GM12891 (cell line): ENCODE results near the gene RAX2.
A peak's percentile ranks its signal among the peaks of the same experiment; 100 is the strongest.

ENCODE experiments used
- DNase-seq: peaks from one replicate; pipeline ENCODE4 v3.0.0; 2011; ENCODE audit warnings: low spot score; ENCODE audit not compliant: insufficient read length
- FAIRE-seq: peaks from 2 replicates; lab custom pipeline; 2011; peaks lifted over from hg19 to GRCh38; lab: Jason Lieb, UNC
- PAX5 ChIP-seq: IDR thresholded peaks from 2 replicates; pipeline ENCODE4 v1.6.1; 2011; ENCODE audit warnings: low read length, moderate library complexity, mild to moderate bottlenecking; ENCODE audit not compliant: insufficient read depth, severe bottlenecking
- POLR2A ChIP-seq: IDR thresholded peaks from 2 replicates; pipeline ENCODE4 v1.6.1; 2011; ENCODE audit warnings: low read depth, low read length, control low read depth
- POLR2AphosphoS5 ChIP-seq: IDR thresholded peaks from 2 replicates; pipeline ENCODE4 v1.6.1; 2011; ENCODE audit warnings: low read depth, low read length, control low read depth
- POU2F2 ChIP-seq: IDR thresholded peaks from 2 replicates; pipeline ENCODE4 v1.6.1; 2011; ENCODE audit warnings: low read depth, mild to moderate bottlenecking, control low read depth, low read length, moderate library complexity
- SPI1 ChIP-seq: IDR thresholded peaks from 2 replicates; pipeline ENCODE4 v1.6.1; 2011; ENCODE audit warnings: low read depth, low read length, control low read depth
- TAF1 ChIP-seq: IDR thresholded peaks from 2 replicates; pipeline ENCODE4 v1.6.1; 2011; ENCODE audit warnings: low read depth, low read length, control low read depth

The RAX2 gene

GRCh38 chr19:3801412-3802096 is 29.5 kb upstream of the RAX2 start:
- TF ChIP-seq POU2F2 (no peak), TAF1 (no peak), SPI1 (no peak), POLR2AphosphoS5 (no peak), POLR2A (no peak), PAX5 (no peak)
- FAIRE-seq (peak; percentile 85), DNase-seq (no peak)

- DNase-seq (no peak), FAIRE-seq (no peak)
- TF ChIP-seq PAX5, result no peak
- no peak for TF ChIP-seq POLR2AphosphoS5
- TF ChIP-seq POU2F2, result no peak
- no peak for TF ChIP-seq SPI1
- no peak for TF ChIP-seq TAF1
- TF ChIP-seq POLR2A, result no peak
These were observed 29.0 kb upstream of the RAX2 start for GRCh38 chr19:3800996-3801395.

GRCh38 chr19:3798137-3798536 is 26.1 kb upstream of the RAX2 start:
- DNase-seq (no peak), FAIRE-seq (no peak)
- TF ChIP-seq POLR2AphosphoS5, result no peak

- DNase-seq (no peak), FAIRE-seq (no peak)
- TF ChIP-seq POLR2AphosphoS5 (no peak), PAX5 (no peak), POU2F2 (no peak), POLR2A (no peak), TAF1 (no peak)
These were observed 24.3 kb upstream of the RAX2 start for GRCh38 chr19:3796358-3796757.

GRCh38 chr19:3793799-3794198 is 21.8 kb upstream of the RAX2 start:
- FAIRE-seq, result no peak
- TF ChIP-seq SPI1 (no peak), PAX5 (no peak), TAF1 (no peak), POLR2A (no peak), POLR2AphosphoS5 (no peak), POU2F2 (no peak)
- DNase-seq, result no peak

- TF ChIP-seq POU2F2 (no peak), POLR2A (no peak), PAX5 (no peak)
- FAIRE-seq (no peak), DNase-seq (no peak)
These were observed 20.1 kb upstream of the RAX2 start for GRCh38 chr19:3792114-3792513.

- TF ChIP-seq POLR2A (no peak), SPI1 (no peak), POLR2AphosphoS5 (no peak), POU2F2 (no peak), PAX5 (no peak), TAF1 (no peak)
- no peak for DNase-seq
- FAIRE-seq, result no peak
These were observed 18.9 kb upstream of the RAX2 start for GRCh38 chr19:3790941-3791340.

- FAIRE-seq, result no peak
- TF ChIP-seq POLR2AphosphoS5, result no peak
- no peak for DNase-seq
These were observed 18.2 kb upstream of the RAX2 start for GRCh38 chr19:3790209-3790734.

- no peak for FAIRE-seq
- TF ChIP-seq SPI1 (no peak), POLR2A (no peak), TAF1 (no peak), POU2F2 (no peak), POLR2AphosphoS5 (no peak), PAX5 (no peak)
- DNase-seq, result no peak
These were observed 17.2 kb upstream of the RAX2 start for GRCh38 chr19:3788996-3789778.
